Panc1 (cell line): ENCODE results near the gene PRLH. TPM values are rescaled to one million over a fixed set of nuclear protein-coding genes. Genes with fewer than 3 reads are reported as not detected.
A peak's percentile ranks its signal among the peaks of the same experiment; 100 is the strongest.

ENCODE experiments used
- ATAC-seq: fragments of 200-7000 bp; cut with Tn5 transposase; 2 replicates; pipeline ENCODE4 v1.9.1; 2020; ENCODE audit warnings: mild to moderate bottlenecking, moderate library complexity
- BruUV-seq: library from RNA; stranded (reverse); fragments of 400-500 nt; replicated peaks from 2 replicates; lab custom pipeline; 2021; lab: Mats Ljungman, UMichigan
- CTCF ChIA-PET: fragments of 300-600 bp; sonication (Branson Sonifier 250); formaldehyde crosslinking; loops from one replicate; lab custom pipeline; 2022; ENCODE audit warnings: antibody characterized with exemption; lab: Charles Lee
- POLR2A ChIA-PET: fragments of 300-600 bp; sonication (Branson Sonifier 250); formaldehyde crosslinking; loops from one replicate; lab custom pipeline; 2022; ENCODE audit warnings: antibody characterized with exemption; lab: Charles Lee
- DNase-seq: peaks from one replicate; pipeline ENCODE4 v3.0.0-alpha.2; 2010; ENCODE audit warnings: low read depth, low spot score
- H3K27ac ChIP-seq: 2 replicates; pipeline ENCODE4 v1.5.1; 2011; ENCODE audit warnings: mild to moderate bottlenecking, low read length, inconsistent platforms
- H3K27me3 ChIP-seq: fragments of 200-500 bp; sonication (Bioruptor generic); 2 replicates; pipeline ENCODE4 v1.6.0; 2014; ENCODE audit warnings: low read length, inconsistent platforms; ENCODE audit not compliant: control insufficient read depth, insufficient read depth
- H3K36me3 ChIP-seq: fragments of 200-500 bp; sonication (Bioruptor generic); 2 replicates; pipeline ENCODE4 v1.5.1; 2014; ENCODE audit warnings: inconsistent platforms, mild to moderate bottlenecking, low read length, moderate library complexity; ENCODE audit not compliant: control insufficient read depth, insufficient read depth
- H3K4me1 ChIP-seq: 2 replicates; pipeline ENCODE4 v1.5.1; 2011; ENCODE audit warnings: inconsistent platforms, mild to moderate bottlenecking, low read length, moderate library complexity; ENCODE audit not compliant: control insufficient read depth, insufficient read depth
- H3K4me3 ChIP-seq, 2 experiments: 2 replicates each; pipeline ENCODE4 v1.5.1; 2011 to 2012; ENCODE audit warnings: low read depth in 2 of 2, low read length in 2 of 2, mild to moderate bottlenecking in 2 of 2, inconsistent platforms in 1 of 2, moderate library complexity in 1 of 2
- H3K9me3 ChIP-seq: fragments of 200-500 bp; sonication (Bioruptor generic); 2 replicates; pipeline ENCODE4 v1.5.1; 2014; ENCODE audit warnings: low read depth, mild to moderate bottlenecking, inconsistent platforms, low read length, moderate library complexity; ENCODE audit not compliant: control insufficient read depth, insufficient read depth
- CTCF ChIP-seq: fragments of 450-650 bp; IDR thresholded peaks from 2 replicates; pipeline ENCODE4 v1.5.1; 2017; ENCODE audit warnings: mild to moderate bottlenecking
- POLR2AphosphoS5 ChIP-seq: IDR thresholded peaks from 2 replicates; pipeline ENCODE4 v1.6.1; 2012; ENCODE audit warnings: mild to moderate bottlenecking, low read depth, low read length, moderate library complexity
- REST ChIP-seq, 2 experiments: IDR thresholded peaks; 2 replicates each; pipeline ENCODE4 v1.6.1; 2011 to 2012; ENCODE audit warnings: low read depth in 2 of 2, control low read depth in 1 of 2, low read length in 1 of 2, mild to moderate bottlenecking in 1 of 2, moderate library complexity in 1 of 2; ENCODE audit not compliant: insufficient read depth in 1 of 2
- SIN3A ChIP-seq: IDR thresholded peaks from 2 replicates; pipeline ENCODE4 v1.6.1; 2012; ENCODE audit warnings: low read depth, mild to moderate bottlenecking, low read length, moderate library complexity, borderline replicate concordance; ENCODE audit not compliant: insufficient read depth
- TCF7L2 ChIP-seq: IDR thresholded peaks from 2 replicates; pipeline ENCODE4 v1.6.1; 2011; ENCODE audit warnings: mild to moderate bottlenecking, low read depth, low read length, inconsistent platforms
- in situ Hi-C: cut with HindIII; loops from 2 replicates; pipeline ENCODE4 v1.10.0; 2016; ENCODE audit warnings: low sequenced_read_pairs, low pct_unique_long_range_greater_than_20kb
- intact Hi-C: fragments of 100-400 bp; cut with micrococcal nuclease; formaldehyde crosslinking; loops from one replicate; pipeline ENCODE4 v1.10.0; 2022; ENCODE audit not compliant: unreplicated experiment
- total RNA-seq: library from RNA; stranded (reverse); gene quantifications from one replicate; pipeline ENCODE4 v1.2.1, GENCODE V29; 2021; ENCODE audit not compliant: unreplicated experiment

Gene PRLH
- total RNA-seq, 1 experiment from 2014 or later = not detected

GRCh38 chr2:237546040-237546875 lies 20.1 kb upstream of the PRLH start:
- ChIA-PET POLR2A (no interaction called here), CTCF (no interaction called here)
- Histone ChIP-seq H3K27me3 (no peaks in the 10 kb centered on the region), H3K36me3 (no peaks in the 10 kb centered on the region), H3K4me3 (no peak overlapping the region), H3K27ac (no peak overlapping the region), H3K4me1 (no peaks in the 10 kb centered on the region), H3K9me3 (no peaks in the 10 kb centered on the region)
- TSS peak; percentile 54 for BruUV-seq
- 0 out of 2 replicates have a peak, but pooled peaks have one; percentile 13 for ATAC-seq
- in situ Hi-C loops (no loop called here), intact Hi-C loops (no loop called here)
- no peak for DNase-seq
- no peak for TF ChIP-seq POLR2AphosphoS5
- no peak for TF ChIP-seq TCF7L2
- TF ChIP-seq REST (IDR thresholded peaks at IDR 0.05; ENCODE audit: insufficient read depth in 1 of 2, low read depth in 2 of 2, low read length in 1 of 2) = no peak

- DNase-seq = no peak
- Histone ChIP-seq H3K27me3 (no peaks in the 10 kb centered on the region), H3K4me3 (no peak overlapping the region), H3K27ac (no peak overlapping the region), H3K36me3 (no peaks in the 10 kb centered on the region), H3K9me3 (no peaks in the 10 kb centered on the region), H3K4me1 (no peaks in the 10 kb centered on the region)
- CTCF ChIA-PET = interaction anchor here (0.7 kb wide), 1 partner anchor 28 kb away, joined by 3 read pairs; no protein-coding TSS in a partner anchor
- POLR2A ChIA-PET = no interaction called here
- intact Hi-C loops = no loop called here
- in situ Hi-C loops = no loop called here
- BruUV-seq = no TSS peak
- 0 out of 2 replicates have a peak, but pooled peaks have one; percentile 8 for ATAC-seq
- TF ChIP-seq SIN3A (no peak), REST (IDR thresholded peaks at IDR 0.05; ENCODE audit: insufficient read depth in 1 of 2, low read depth in 2 of 2, low read length in 1 of 2) (no peak), TCF7L2 (no peak), POLR2AphosphoS5 (no peak), CTCF (no peak)
Observed at GRCh38 chr2:237546876-237547395, 19.4 kb upstream of the PRLH start.
